GM19397 (cell line): ENCODE data around the gene WFIKKN1.

Experiments
- ATAC-seq: cut with Tn5 transposase; IDR thresholded peaks from one replicate; pipeline ENCODE4 v1.9.1; 2021; ENCODE audit warnings: mild to moderate bottlenecking, moderate library complexity; ENCODE audit not compliant: unreplicated experiment

WFIKKN1 gene, protein sequence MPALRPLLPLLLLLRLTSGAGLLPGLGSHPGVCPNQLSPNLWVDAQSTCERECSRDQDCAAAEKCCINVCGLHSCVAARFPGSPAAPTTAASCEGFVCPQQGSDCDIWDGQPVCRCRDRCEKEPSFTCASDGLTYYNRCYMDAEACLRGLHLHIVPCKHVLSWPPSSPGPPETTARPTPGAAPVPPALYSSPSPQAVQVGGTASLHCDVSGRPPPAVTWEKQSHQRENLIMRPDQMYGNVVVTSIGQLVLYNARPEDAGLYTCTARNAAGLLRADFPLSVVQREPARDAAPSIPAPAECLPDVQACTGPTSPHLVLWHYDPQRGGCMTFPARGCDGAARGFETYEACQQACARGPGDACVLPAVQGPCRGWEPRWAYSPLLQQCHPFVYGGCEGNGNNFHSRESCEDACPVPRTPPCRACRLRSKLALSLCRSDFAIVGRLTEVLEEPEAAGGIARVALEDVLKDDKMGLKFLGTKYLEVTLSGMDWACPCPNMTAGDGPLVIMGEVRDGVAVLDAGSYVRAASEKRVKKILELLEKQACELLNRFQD

DNA sequence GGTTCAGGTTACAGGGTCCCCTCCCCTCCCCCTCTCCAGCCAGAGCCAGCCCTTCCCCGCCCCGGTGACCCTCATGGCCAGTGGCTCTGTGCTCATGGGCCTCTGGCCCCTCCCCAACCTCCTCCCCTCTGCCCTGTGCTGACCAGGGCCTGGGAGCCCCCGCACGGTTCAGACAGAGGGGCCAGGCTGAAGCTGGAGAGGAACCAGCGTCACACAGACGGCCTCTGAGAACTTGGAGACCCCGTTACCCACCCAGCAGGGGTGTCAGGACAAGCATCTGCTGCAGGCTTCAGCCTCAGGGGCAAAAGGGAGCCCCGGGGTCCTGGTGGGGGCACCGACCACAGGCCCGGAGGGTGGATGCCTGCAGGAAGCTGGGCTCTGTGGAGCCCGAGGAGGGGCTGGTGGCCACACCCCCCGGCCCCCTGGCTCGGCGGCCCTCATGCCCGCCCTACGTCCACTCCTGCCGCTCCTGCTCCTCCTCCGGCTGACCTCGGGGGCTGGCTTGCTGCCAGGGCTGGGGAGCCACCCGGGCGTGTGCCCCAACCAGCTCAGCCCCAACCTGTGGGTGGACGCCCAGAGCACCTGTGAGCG lies at the start of gene WFIKKN1:
WFIKKN1 (plus strand) TSS at position 171 of the 591 bp plus-strand sequence; CDS start at position 440, 269 bp downstream.
- no peak for ATAC-seq

DNA sequence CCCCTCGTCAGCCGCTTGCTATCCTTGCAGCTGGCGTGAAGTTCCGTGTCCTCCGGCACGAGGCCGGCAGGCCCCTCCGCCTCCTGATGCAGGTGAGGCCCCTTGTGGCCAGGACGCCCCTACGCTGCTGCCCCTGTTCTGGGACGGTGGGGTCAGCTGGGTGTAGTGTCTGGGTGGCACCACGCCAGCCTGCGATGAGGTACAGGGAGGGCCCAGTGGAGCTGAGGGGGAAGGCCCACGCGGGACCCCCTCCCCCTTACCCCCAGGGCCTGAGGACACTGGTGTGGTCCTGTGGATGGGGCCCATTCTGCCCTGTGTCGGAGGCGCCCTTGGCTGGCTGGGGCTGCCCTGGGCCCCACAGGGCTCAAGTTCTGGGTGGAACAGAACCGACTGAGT lies 48.6 kb upstream of the WFIKKN1 start:
- ATAC-seq = no peak

DNA sequence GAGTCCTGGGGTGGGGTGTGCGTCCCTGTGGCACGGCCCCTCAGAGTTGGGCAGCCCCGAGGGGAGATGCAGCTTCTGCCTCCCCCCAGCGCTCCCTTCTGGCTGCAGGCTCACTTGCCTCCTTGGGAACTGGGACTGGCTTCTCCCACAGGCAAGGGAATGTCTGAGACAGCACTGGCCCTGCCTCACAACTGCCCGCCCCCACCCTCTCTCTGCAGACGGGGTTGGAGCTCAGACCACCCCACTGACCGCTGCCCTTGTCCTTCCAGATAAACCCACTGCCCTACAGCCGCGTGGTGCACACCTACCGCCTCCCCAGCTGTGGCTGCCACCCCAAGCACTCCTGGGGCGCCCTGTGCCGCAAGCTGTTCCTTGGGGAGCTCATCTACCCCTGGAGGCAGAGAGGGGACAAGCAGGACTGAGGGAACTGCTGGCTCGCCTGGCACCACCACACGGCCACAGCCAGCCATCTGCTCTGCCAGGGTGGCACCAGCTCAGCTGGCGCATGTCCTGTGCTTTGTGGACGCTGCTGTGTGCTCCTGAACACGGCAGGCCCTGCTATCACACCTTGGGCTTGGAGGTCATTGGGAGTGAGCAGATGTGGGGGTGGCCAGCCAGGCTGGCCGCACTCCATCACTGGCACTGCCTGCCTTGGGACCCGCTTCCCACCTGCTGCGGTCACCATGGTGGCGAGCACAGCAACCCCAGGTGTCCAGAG lies 48.0 kb upstream of the WFIKKN1 start:
- ATAC-seq = no peak

DNA sequence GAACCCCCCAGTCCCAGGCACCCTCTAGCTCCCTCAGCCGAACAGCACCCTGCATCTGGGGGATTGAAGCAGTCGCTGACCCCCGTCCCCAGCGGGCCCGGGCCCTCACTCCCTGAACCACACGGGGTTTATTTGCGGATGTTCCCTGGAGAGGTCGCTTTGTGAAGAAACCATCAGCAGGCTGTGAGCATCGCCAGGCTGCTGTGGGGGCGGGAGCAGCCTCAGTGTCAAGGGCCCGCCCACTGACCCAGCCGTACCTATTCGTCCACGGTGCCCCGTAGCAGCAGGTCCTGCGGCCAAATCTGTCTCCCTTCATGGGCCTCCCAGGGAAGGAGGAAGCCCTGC lies 47.3 kb upstream of the WFIKKN1 start:
- ATAC-seq = no peak

DNA sequence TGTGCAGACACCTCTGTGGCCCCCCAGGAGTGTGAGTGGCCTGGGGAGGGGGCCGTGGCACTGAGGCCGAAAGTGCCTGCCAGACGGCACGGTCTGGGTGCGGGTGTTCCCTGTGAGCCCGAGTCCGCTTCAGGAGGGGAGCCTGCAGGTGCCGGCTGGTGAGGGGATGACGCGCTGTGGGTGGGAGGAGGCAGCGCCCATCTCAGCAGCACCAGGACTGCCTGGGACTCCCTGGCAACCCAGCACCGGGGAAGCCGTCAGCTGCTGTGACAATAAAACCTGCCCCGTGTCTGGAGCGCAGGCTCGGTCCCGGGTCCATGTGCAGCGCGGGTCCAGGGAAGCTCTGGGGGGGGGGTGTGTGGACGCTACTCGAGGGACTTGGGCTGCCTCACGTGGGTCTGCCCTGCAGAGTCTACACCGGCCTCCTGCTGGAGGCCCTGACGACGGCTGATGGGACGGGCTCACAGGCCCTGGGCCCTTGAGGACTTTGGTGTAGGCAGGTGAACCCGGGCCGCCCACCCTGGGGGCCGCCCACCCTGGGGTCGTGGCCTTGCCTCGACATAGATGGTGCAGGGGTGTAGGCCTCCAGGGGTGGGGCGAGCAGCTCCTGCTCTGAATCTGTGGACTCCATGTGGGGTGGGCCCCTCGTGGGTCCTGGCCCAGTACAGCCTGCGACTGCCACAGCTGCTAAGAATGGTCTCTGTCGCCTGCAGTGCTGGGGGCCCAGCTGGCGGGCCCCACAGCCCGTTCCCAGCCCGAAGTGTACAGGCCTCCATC lies 46.8 kb upstream of the WFIKKN1 start:
- no peak for ATAC-seq

DNA sequence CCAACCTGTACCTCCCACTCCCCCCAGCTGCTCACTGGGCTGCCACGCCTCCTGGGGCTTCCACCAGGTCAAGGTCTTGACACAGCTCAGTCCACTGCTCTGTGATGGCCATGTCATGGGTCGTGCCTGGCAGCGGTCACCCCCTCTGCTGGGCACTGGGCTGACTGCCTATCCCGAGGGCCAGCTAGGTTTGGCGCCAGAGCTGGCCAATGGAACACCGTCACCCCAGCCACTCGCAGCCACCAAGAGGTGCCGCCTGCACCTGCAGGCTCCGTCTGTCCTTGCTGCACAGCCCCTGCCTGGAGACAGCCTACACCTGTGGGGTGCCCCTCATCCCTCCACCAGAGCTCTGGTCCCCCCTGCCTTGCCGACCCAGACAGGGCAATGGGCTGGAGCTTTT lies 45.4 kb upstream of the WFIKKN1 start:
- ATAC-seq = no peak

DNA sequence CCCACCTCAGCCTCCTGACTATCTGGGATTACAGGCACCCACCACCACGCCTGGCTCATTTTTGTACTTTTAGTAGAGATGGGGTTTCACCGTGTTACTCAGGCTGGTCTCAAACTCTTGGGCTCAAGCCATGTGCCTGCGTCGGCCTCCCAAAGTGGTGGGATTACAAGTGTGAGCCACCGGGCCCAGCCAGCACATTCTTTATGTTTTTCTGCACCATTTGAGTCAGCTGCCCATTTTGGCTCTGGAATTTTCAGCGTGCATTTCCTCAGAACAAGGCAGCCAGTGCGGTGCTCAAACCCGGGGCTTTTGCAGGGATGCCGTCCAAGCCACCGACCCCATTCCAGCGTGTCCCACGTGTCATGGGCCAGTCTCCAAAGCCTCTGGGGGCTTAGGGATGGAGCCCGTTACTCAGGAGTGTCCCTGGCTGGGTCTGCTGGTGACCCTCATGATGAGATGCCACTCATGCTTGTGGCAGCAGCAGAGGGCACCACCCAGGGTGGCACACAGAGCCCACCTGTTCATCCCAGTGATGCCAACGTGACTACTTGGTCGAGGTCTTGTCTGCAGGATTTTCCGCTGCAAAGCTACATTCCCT lies 44.6 kb upstream of the WFIKKN1 start:
- no peak for ATAC-seq

DNA sequence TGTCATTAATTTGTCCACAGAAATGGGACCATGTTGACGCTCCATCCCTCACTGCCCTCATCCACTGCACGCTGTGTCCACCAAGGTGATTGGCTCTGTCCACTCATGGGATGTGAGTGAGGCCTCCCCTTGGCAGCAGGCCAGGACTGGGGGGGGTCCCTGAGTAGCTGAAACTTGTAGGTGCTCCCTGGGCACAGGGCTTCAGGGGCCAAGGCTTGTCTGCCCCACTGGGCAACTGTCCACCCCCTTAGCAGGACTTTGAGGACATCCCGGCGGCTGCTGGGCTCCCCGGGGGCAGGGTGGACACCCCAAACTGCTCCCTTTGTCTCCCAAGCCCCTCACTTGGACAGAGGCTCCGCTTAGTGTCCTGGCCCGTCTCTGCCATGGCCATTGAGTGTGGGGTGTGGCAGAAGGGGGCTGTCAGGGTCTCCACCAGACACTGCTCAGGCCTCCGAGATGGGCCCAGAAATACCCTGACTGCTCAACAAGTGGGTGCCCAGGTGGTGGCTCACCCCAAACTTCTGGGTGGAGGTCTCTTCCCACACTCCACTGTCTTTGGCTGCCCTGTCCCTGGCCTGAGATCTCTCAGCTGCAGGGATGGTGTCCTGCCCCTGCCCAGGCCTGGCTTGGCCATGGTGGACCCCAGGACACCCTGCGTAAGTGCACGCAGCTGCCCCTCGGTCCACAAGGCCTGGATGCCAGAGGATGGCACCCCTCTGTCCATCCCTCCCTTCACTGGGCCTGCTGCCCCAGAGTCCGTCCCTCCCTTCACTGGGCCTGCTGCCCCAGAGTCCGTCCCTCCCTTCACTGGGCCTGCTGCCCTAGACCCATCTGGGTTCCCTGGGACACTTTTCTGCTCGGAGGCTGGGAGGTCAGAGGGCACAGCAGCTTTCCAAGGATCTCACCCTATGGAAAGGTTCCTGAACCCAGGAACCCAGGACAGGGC lies 43.9 kb upstream of the WFIKKN1 start:
- ATAC-seq = no peak

DNA sequence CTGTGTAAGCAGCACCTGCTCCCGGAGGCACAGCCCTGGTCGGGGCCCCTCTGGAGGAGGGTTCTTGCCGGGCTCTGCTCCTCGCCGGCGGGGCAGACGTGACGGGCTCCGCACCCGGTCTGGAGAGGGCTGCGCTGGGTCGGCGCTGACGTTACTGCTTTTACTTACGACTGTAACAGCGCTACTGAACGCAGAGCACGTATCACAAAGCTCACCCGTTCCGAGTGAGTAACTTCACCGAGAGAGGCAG lies 42.2 kb upstream of the WFIKKN1 start:
- peak; percentile 2 for ATAC-seq

DNA sequence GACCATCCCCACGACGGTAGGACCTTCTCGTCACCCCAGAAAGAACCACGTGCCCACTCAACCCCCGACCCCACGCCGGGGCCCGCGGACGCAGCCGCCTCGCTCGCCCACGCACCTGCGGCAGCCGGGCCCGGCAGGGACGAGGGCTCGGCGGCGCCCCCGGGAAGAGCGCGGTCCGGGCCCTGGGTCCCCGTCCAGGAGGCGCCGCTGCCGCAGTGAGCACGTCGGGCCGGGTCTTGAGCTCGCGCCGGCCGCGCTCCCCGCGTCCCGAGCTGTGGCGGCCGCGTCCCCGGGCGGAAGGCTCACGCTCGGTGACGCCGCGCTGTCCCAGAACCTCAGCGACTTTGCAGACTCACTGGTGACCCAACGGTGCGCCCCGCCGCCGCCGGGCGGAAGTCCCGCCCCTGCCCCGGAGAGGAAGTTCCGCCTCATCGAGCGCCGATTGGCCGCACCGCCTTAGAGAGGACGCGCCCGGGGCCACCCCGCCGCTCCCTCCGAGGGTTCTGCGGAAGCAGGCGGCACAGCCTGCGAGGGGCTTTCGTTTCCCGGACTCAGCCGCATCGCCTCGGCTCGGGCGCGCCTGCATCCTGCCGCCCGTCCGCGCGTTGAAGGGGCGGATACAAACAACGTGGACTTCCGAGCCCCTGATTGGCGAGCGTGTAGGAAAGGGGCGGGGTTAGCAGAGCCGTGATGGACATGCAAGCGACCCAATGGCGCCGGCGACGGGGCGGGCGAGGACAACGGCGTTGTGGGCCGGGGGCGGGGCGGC lies 41.7 kb upstream of the WFIKKN1 start:
- ATAC-seq = peak; percentile 69

DNA sequence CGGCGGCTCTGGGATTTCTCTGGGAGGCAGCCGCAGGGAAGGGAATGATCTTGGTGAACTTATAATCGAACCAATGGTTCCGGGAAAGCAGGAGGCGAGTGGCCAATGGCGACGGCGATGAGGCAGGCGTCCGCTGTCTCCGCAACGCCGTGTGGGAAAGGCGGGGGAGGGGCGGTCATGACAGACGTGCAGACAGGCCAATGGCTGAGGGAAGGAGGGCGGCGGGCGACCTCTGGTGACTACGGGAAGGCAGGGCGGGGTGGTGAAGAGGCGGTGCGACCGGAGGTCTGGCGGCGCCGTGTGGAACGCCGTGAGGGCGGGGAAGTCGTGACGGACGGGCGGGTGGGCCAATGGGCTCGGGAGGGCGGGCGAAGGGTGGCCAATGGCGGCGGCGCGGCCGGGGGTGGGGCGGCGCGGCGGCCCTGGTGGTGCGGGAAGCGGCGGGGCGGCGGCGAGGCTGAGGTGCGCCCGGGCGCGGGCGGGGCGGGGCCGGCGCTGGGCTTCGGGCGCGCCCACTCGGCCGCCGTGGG lies 41.1 kb upstream of the WFIKKN1 start, which contains the start of gene RAB40C:
RAB40C (plus strand) TSS at position 409 of the 530 bp plus-strand sequence. CDS start 226 bp downstream, outside the sequence.
- ATAC-seq = peak; percentile 72

DNA sequence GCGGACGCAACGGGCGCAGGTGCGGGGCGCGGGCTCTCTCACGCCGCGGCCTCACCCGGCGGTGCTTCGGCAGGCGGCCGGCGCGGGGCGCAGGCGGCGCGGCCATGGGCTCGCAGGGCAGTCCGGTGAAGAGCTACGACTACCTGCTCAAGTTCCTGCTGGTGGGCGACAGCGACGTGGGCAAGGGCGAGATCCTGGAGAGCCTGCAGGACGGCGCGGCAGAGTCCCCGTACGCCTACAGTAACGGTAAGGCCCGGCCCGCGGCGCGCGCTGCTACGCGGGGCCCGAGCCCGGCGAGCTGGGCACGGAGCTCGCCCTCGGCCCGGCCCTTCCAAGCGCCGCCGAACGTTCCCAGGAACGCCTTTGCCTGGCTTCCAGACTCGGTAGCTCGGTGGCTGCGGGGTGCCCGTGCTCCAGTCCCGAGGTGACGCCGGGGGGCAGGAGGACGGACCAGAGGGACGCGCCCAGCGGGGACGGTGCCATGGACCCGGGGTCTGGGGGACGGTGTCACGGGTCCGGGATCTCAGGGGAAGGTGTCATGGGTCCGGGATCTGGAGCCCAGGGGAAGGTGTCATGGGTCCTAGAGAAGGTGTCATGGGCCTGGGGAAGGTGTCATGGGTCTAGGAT lies 40.5 kb upstream of the WFIKKN1 start:
- no peak for ATAC-seq

DNA sequence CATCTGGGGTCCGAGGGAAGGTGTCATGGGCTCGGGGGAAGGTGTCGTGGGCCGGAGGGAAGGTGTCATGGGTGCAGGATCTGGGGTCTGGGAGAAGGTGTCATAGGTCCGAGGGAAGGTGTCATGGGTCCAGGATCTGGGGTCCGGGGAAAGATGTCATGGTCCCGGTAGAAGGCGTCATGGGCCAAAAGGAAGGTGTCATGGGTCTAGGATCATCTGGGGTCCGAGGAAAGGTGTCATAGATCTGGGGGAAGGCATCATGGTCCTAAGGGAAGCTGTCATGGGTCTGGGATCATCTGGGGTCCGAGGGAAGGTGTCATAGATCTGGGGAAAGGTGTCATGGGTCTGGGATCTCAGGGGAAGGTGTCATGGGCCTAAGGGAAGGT lies 40.0 kb upstream of the WFIKKN1 start:
- no peak for ATAC-seq

DNA sequence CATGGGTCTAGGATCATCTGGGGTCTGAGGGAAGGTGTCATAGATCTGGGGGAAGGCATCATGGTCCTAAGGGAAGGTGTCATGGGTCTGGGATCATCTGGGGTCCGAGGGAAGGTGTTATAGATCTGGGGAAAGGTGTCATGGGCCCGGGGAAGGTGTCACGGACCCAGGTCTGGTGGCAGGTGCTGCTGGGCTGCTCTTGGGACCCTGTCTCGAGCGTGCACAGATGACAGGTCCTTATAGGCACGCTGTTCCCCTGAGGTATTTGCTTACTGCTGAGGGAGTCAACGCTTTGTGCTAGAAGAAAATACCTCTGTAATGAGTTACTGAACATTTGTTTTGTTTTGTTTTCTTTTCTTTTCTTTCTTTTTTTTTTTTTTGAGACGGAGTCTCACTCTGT lies 39.6 kb upstream of the WFIKKN1 start:
- ATAC-seq = no peak

DNA sequence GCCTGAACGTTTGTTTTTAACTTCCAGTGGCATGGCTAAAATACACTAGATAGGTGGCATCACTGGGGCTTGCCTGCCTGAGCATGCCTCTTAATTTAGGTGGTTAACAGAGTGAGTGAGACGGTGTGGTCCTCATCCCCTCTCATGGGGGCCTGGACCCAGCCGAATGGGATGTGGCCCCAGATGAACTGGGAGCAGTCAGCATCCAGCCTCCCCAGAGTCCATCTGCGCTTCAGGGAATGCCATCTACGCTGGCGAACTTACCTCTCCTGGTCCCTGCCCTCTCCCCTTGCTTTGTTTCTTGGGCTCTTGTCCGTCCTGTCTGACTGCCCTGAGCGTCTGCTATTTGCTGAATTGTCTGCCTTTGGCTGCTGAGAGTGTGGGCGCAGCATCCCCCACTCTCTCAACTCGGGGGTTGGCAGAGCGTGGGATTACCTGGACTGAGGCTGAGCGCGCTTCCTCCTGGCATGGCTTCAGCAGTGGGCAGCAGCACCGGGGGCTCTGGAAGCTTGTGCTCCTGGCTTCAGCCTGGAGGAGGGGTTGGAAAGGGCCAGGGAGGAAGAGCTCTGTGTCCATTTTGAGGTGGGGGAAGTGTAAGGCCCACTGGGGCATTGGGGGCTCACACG lies 38.8 kb upstream of the WFIKKN1 start:
- no peak for ATAC-seq

DNA sequence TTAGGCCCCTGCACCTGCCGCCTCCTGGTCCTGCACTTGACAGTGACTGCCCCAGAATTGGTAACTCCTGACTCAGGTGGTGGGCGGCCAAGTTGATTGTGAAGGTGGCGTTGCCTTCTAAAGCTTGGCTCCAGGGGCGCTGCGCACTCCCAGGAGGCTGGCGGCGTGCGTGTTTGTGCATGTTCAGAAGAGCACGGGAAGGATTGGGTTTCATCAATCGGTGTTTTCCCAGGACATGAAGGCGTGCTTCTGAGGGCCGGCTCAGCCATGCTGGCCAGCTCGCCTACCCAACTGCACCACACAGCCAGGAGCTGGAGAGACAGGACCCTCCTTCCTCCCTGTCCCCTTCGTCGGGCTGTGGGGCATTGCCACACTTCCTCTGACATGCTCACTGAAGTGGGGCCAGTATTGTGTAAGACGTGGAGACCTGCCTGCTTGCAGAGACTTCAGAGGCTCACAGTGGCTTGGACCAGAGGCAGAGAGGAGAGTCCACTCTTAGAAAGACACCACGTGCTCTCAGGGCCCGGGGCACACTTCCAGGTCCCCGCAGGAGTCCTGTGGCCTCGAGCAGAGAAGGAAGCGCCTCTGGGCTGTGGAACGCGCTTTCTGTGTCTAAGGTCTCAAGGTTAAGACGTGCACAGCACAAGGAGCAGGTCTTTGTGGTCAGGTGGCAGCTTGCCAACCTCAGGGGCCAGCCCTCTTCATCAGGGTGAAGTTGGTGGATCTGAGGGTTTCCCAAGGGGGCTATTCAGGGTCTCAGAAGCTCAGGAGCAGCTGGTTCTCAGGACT lies 38.1 kb upstream of the WFIKKN1 start:
- ATAC-seq = no peak

DNA sequence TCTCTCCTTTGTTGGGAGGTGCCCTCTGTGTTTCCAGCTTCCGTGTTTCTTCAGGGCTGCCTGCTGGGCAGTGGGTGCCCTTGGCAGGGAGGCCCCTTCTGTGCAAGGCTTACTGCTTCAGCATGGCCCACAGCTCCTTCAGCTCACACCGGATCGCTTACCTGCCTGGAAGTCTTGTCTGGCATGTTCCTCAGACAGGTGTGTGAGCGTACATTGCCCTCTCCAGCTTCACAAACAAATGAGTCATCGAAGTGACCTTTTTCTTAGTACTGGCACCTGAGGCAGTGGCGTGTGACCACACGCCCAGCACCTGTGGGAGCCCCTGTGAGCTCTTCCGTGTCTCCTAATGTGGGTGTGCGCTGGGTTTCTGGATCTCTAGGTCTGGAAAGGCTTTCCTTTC lies 37.4 kb upstream of the WFIKKN1 start:
- no peak for ATAC-seq
